GM13977 (cell line): ENCODE results near the gene LRMDA.
"Not testable (repeated sequence)": the region's sequence is repeated elsewhere in the genome, so short reads cannot be mapped to it uniquely, and the experiment has no call there.

ENCODE experiments used
- DNase-seq: peaks from one replicate; pipeline ENCODE4 v3.0.0; 2012; ENCODE audit warnings: low spot score
- in situ Hi-C: fragments of 300-500 bp; cut with MboI; formaldehyde crosslinking; loops from one replicate; pipeline ENCODE4 v1.12.0; 2022; ENCODE audit warnings: low sequenced_read_pairs, low pct_unique_long_range_greater_than_20kb, mixed read lengths, inconsistent platforms; ENCODE audit not compliant: unreplicated experiment
- TF ChIP-seq, protein P1 (sequence below): IDR thresholded peaks from 2 replicates; pipeline ENCODE4 v1.5.1; 2012; ENCODE audit warnings: mild to moderate bottlenecking, control low read depth; ENCODE audit not compliant: insufficient read depth; ENCODE audit errors: extremely low read depth, missing control alignments

Gene LRMDA

DNA sequence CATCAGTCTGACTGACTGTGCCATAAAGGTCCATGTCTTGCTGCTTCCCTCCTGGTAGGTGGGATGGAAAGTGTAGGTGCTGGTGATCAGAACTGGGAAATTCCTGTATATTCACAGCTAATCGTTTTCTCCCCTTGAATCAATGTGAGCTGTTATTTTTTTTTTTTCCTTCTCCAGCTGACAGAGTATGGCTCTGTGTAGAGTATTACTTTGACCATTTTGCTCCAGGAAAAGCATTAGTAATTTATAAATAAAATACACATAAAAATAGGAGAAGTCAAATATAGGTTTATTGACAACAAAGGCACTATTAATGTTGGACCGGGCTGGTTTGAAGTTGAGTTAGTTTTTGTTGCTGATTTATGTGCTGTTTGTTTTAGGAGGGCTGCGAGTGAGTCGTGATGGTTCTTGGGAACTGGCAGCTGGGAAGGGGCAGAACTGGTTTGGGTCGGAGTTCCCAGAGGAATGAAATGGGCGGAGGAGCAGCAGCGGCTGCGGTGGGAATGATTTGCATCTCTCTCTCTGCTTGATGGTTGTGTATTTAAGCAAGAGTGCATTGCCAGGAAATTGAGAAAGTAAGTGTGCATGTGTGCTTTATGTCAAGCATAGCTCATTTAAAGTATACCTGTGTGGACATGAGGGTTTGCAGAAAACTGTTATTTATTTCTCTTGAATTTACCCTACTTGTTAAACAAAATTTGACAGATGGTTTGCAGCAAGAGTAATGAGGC lies 80.9 kb downstream of the LRMDA start:
- TF ChIP-seq, protein P1, sequence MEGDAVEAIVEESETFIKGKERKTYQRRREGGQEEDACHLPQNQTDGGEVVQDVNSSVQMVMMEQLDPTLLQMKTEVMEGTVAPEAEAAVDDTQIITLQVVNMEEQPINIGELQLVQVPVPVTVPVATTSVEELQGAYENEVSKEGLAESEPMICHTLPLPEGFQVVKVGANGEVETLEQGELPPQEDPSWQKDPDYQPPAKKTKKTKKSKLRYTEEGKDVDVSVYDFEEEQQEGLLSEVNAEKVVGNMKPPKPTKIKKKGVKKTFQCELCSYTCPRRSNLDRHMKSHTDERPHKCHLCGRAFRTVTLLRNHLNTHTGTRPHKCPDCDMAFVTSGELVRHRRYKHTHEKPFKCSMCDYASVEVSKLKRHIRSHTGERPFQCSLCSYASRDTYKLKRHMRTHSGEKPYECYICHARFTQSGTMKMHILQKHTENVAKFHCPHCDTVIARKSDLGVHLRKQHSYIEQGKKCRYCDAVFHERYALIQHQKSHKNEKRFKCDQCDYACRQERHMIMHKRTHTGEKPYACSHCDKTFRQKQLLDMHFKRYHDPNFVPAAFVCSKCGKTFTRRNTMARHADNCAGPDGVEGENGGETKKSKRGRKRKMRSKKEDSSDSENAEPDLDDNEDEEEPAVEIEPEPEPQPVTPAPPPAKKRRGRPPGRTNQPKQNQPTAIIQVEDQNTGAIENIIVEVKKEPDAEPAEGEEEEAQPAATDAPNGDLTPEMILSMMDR: no peak
- DNase-seq: no peak
- in situ Hi-C loops: no loop called here

- DNase-seq: no peak
- TF ChIP-seq, protein P1: no peak
- in situ Hi-C loops: no loop called here
Observed at GRCh38 chr10:75513292-75513885, 82.0 kb downstream of the LRMDA start.

- in situ Hi-C loops: no loop called here
- TF ChIP-seq, protein P1: no peak
- no peak for DNase-seq
Observed at GRCh38 chr10:75514830-75515229, 83.4 kb downstream of the LRMDA start.

GRCh38 chr10:75516154-75516553 lies 84.7 kb downstream of the LRMDA start:
- DNase-seq, in situ Hi-C loops: not testable (repeated sequence)

DNA sequence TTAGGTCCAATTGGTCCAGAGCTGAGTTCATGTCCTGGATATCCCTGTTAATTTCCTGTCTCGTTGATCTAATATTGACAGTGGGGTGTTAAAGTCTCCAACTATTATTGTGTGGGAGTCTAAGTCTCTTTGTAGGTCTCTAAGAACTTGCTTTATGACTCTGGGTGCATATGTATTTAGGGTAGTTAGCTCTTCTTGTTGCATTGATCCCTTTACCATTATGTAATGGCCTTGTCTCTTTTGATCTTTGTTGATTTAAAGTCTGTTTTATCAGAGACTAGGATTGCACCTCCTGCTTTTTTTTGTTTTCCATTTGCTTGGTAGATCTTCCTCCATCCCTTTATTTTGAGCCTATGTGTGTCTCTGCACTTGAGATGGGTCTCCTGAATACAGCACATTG lies 87.8 kb downstream of the LRMDA start:
- in situ Hi-C loops, DNase-seq: not testable (repeated sequence)

- DNase-seq, in situ Hi-C loops: not testable (repeated sequence)
Observed at GRCh38 chr10:75521194-75521829, 89.9 kb downstream of the LRMDA start.

- no peak for DNase-seq
- in situ Hi-C loops: no loop called here
- TF ChIP-seq, protein P1: no peak
Observed at GRCh38 chr10:75525067-75525466, 93.6 kb downstream of the LRMDA start.

DNA sequence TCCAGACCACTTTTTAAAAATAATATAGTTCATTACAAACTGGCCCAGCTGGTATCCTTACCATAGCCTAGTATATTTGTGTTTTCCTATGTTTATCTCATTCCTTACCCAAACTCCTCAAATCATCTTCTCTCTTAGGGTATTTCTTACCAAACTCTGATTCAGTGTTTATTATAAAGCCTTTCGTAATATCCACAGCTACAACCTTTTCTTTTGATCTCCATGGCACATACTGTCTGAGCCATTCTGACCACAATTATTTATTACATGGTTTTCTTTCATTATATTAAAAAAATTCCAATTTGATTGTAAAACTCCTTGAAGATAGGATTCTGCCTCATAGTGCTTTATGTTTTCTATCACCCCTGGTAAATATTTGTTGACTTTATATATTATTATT lies 94.2 kb downstream of the LRMDA start:
- TF ChIP-seq, protein P1: no peak
- DNase-seq: no peak
- in situ Hi-C loops: no loop called here
